MCF 10A (cell line): ENCODE results near the gene SLC10A2. TPM values are rescaled to one million over a fixed set of nuclear protein-coding genes. Genes with fewer than 3 reads are reported as not detected.

Experiments used
- BruUV-seq: library from RNA; stranded (reverse); fragments of 400-500 nt; replicated peaks from 2 replicates; lab custom pipeline; 2021; lab: Mats Ljungman, UMichigan
- CTCF ChIA-PET: fragments of 300-600 bp; sonication (Branson Sonifier 250); formaldehyde crosslinking; extraction: SDS; loops from one replicate; lab custom pipeline; 2021; ENCODE audit warnings: antibody characterized with exemption, inconsistent platforms; lab: Yijun Ruan, JAX
- POLR2A ChIA-PET: fragments of 300-600, 350-650 bp; sonication (Branson Sonifier 250); formaldehyde crosslinking; extraction: SDS; loops from one replicate; lab custom pipeline; 2020; ENCODE audit warnings: antibody characterized with exemption, inconsistent platforms; lab: Yijun Ruan, JAX
- DNase-seq: peaks from one replicate; pipeline ENCODE4 v3.0.0-alpha.2; 2018; ENCODE audit not compliant: unreplicated experiment
- H3K27ac Mint-ChIP-seq: one replicate; pipeline ENCODE4 v1.8.0; 2022; ENCODE audit warnings: mild to moderate bottlenecking, low read depth, mixed read lengths; ENCODE audit not compliant: unreplicated experiment
- H3K27me3 Mint-ChIP-seq: one replicate; pipeline ENCODE4 v1.8.0; 2022; ENCODE audit warnings: mixed read lengths; ENCODE audit not compliant: insufficient read depth, unreplicated experiment
- H3K36me3 Mint-ChIP-seq: one replicate; pipeline ENCODE4 v1.8.0; 2022; ENCODE audit warnings: mild to moderate bottlenecking, moderate library complexity, mixed read lengths; ENCODE audit not compliant: insufficient read depth, unreplicated experiment
- H3K4me1 Mint-ChIP-seq: one replicate; pipeline ENCODE4 v1.8.0; 2022; ENCODE audit warnings: mixed read lengths; ENCODE audit not compliant: insufficient read depth, unreplicated experiment
- H3K4me3 Mint-ChIP-seq: one replicate; pipeline ENCODE4 v1.8.0; 2022; ENCODE audit warnings: mild to moderate bottlenecking, moderate library complexity, mixed read lengths; ENCODE audit not compliant: unreplicated experiment
- H3K9me3 Mint-ChIP-seq: one replicate; pipeline ENCODE4 v1.8.0; 2022; ENCODE audit warnings: mixed read lengths; ENCODE audit not compliant: unreplicated experiment
- CTCF ChIP-seq: fragments of 200-600 bp; IDR thresholded peaks from one replicate; pipeline ENCODE4 v1.8.0; 2022; ENCODE audit warnings: antibody characterized with exemption, mild to moderate bottlenecking; ENCODE audit not compliant: unreplicated experiment
- intact Hi-C: fragments of 100-400 bp; cut with micrococcal nuclease; formaldehyde crosslinking; loops from 2 replicates; pipeline ENCODE4 v1.14.1; 2022
- total RNA-seq: library from RNA; stranded (reverse); gene quantifications from 2 replicates; pipeline ENCODE4 v1.2.3, GENCODE V29; 2022

The SLC10A2 gene
- total RNA-seq, 1 experiment from 2014 or later: not detected

GRCh38 chr13:103018556-103018955 is 47.7 kb downstream of the SLC10A2 start:
- BruUV-seq: no TSS peak
- no peaks in the 10 kb centered on the region for H3K36me3 Mint-ChIP-seq
- no peaks in the 10 kb centered on the region for H3K9me3 Mint-ChIP-seq
- intact Hi-C loops: no loop called here
- no peak for TF ChIP-seq CTCF
- H3K27me3 Mint-ChIP-seq: no peaks in the 10 kb centered on the region
- POLR2A ChIA-PET: no interaction called here
- H3K4me1 Mint-ChIP-seq: no peaks in the 10 kb centered on the region
- no peak overlapping the region for H3K4me3 Mint-ChIP-seq
- DNase-seq: no peak
- CTCF ChIA-PET: no interaction called here
- H3K27ac Mint-ChIP-seq: no peak overlapping the region

DNA sequence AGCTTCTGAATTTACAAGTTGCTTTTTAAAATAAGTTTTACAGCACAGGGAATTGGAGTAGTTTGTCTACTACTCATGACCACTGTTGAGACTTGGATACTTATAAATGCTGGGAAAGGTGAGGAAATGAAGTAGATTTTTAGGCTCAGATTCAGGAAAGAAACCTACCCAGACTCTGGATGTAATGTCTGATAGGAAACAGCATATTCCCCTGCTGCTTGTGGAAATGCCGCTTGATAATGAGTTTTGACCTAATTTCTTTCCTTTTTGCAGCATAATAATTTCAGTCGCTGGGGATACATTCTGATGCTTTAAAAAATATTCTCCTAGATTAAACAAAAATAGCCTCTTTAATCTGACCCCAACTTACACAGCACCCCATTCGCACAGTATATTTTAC is 53.6 kb downstream of the SLC10A2 start:
- no peaks in the 10 kb centered on the region for H3K9me3 Mint-ChIP-seq
- no peaks in the 10 kb centered on the region for H3K27me3 Mint-ChIP-seq
- BruUV-seq: no TSS peak
- H3K27ac Mint-ChIP-seq: no peak overlapping the region
- no peaks in the 10 kb centered on the region for H3K36me3 Mint-ChIP-seq
- no peaks in the 10 kb centered on the region for H3K4me1 Mint-ChIP-seq
- ChIA-PET CTCF (no interaction called here), POLR2A (no interaction called here)
- intact Hi-C loops: no loop called here
- DNase-seq: no peak
- no peak overlapping the region for H3K4me3 Mint-ChIP-seq
- TF ChIP-seq CTCF: no peak

DNA sequence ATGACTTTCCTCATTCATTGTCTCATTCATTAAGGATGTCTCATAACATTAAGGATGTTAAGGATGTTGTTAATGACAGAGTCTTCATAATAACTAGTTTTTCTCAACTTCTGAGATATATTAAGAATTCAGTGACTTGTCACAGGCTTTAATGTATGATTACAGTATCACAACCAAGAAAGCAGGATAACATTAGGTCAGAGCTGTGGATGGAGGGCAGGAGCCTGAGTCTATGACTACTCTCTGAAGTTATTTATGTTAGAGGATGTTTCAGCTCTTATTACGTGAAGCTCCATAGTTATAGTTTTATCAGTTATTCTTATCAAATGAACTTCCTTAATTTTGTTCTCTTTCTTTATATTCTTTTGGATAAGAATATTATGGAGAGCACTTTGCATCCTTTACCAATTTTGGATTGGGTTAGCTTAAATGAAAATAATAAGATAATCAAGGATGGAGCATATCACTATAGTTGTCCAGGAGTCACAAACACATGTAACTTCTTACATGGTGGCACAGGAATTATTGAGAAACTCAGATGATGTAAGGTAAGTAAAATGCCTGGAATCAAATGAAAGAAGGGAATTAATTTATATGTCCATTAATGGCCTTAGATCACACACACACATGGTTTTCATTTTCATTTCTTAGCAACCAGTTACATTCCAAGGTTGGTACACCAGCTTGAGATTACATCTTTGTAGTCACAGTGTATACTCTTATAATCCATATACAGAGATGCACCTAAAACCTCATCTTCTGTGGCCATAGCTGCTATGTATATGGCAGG is 57.0 kb downstream of the SLC10A2 start:
- no peak for TF ChIP-seq CTCF
- Mint-ChIP-seq H3K4me3 (no peak overlapping the region), H3K4me1 (no peaks in the 10 kb centered on the region), H3K27me3 (no peaks in the 10 kb centered on the region), H3K9me3 (no peaks in the 10 kb centered on the region), H3K36me3 (no peaks in the 10 kb centered on the region), H3K27ac (no peak overlapping the region)
- no TSS peak for BruUV-seq
- ChIA-PET CTCF (interaction anchor here (0.6 kb wide), 1 partner anchor 215 kb away, joined by 3 read pairs; no protein-coding TSS in a partner anchor), POLR2A (interaction anchor here (0.6 kb wide), 1 partner anchor 8 kb away, joined by 3 read pairs; no protein-coding TSS in a partner anchor)
- no peak for DNase-seq
- intact Hi-C loops: no loop called here

- H3K4me1 Mint-ChIP-seq: no peaks in the 10 kb centered on the region
Observed at GRCh38 chr13:103007427-103007762, 58.8 kb downstream of the SLC10A2 start.

More at GRCh38 chr13:103007427-103007762, 58.8 kb downstream of the SLC10A2 start:
- no TSS peak for BruUV-seq
- Mint-ChIP-seq H3K9me3 (no peaks in the 10 kb centered on the region), H3K27ac (no peak overlapping the region), H3K36me3 (no peaks in the 10 kb centered on the region), H3K4me3 (no peak overlapping the region), H3K27me3 (no peaks in the 10 kb centered on the region)
- ChIA-PET CTCF (no interaction called here), POLR2A (no interaction called here)
- TF ChIP-seq CTCF: no peak
- intact Hi-C loops: no loop called here
- no peak for DNase-seq
